ENCODE measurements around the gene SERPINE1.

DNA sequence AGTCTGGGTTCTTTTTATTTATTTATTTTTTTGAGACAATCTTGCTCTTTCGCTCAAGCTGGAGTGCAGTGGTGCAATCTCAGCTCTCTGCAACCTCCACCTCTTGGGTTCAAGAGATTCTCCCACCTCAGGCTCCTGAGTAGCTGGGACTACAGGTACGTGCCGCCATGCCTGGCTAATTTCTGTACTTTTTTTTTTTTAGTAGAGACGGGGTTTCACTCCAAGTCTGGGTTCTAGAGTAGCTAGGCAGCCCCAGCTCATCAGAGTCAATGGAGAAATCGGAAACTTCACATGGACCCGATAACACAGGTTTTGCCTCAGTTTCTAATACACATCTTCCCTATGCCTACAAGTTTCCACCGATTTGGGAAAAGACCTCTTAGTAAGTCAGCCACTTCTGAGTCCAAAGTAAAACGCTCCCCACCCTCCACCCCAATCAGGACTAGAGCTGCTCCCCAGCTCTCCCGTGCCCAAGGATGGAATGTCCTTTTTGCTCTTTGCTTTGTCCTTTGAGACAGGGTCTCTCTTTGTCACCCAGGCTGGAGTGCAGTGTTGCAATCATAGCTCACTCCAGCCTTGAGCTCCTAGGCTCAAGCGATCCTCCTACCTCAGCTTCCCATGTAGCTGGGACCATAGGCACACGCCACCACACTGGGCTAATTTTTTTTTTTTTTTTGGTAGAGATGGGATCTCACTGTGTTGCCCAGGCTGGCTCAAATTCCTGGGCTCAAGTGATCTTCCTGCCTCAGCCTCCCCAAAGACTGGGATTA is 3.8 kb upstream of the SERPINE1 start:
- TF ChIP-seq SIN3A (IDR thresholded peaks at IDR 0.05; ENCODE audit: borderline replicate concordance, insufficient read depth, low read depth, low read length) (no peak), POLR2AphosphoS5 (IDR thresholded peaks at IDR 0.05; ENCODE audit: low read depth, low read length) (no peak), TCF7L2 (IDR thresholded peaks at IDR 0.05; ENCODE audit: low read depth, low read length) (no peak)
- TF ChIP-seq, protein P1, sequence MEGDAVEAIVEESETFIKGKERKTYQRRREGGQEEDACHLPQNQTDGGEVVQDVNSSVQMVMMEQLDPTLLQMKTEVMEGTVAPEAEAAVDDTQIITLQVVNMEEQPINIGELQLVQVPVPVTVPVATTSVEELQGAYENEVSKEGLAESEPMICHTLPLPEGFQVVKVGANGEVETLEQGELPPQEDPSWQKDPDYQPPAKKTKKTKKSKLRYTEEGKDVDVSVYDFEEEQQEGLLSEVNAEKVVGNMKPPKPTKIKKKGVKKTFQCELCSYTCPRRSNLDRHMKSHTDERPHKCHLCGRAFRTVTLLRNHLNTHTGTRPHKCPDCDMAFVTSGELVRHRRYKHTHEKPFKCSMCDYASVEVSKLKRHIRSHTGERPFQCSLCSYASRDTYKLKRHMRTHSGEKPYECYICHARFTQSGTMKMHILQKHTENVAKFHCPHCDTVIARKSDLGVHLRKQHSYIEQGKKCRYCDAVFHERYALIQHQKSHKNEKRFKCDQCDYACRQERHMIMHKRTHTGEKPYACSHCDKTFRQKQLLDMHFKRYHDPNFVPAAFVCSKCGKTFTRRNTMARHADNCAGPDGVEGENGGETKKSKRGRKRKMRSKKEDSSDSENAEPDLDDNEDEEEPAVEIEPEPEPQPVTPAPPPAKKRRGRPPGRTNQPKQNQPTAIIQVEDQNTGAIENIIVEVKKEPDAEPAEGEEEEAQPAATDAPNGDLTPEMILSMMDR (IDR thresholded peaks at IDR 0.05) = no peak
- TF ChIP-seq, protein P2, sequence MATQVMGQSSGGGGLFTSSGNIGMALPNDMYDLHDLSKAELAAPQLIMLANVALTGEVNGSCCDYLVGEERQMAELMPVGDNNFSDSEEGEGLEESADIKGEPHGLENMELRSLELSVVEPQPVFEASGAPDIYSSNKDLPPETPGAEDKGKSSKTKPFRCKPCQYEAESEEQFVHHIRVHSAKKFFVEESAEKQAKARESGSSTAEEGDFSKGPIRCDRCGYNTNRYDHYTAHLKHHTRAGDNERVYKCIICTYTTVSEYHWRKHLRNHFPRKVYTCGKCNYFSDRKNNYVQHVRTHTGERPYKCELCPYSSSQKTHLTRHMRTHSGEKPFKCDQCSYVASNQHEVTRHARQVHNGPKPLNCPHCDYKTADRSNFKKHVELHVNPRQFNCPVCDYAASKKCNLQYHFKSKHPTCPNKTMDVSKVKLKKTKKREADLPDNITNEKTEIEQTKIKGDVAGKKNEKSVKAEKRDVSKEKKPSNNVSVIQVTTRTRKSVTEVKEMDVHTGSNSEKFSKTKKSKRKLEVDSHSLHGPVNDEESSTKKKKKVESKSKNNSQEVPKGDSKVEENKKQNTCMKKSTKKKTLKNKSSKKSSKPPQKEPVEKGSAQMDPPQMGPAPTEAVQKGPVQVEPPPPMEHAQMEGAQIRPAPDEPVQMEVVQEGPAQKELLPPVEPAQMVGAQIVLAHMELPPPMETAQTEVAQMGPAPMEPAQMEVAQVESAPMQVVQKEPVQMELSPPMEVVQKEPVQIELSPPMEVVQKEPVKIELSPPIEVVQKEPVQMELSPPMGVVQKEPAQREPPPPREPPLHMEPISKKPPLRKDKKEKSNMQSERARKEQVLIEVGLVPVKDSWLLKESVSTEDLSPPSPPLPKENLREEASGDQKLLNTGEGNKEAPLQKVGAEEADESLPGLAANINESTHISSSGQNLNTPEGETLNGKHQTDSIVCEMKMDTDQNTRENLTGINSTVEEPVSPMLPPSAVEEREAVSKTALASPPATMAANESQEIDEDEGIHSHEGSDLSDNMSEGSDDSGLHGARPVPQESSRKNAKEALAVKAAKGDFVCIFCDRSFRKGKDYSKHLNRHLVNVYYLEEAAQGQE (IDR thresholded peaks at IDR 0.05; ENCODE audit: insufficient read depth in 1 of 2, low read depth in 2 of 2, low read length in 1 of 2) = no peak
